AG04450 (cell line): ENCODE results near the gene PLA2G6. TPM values are rescaled to one million over a fixed set of nuclear protein-coding genes. Genes with fewer than 3 reads are reported as not detected.
A peak's percentile ranks its signal among the peaks of the same experiment; 100 is the strongest.
"Not testable (repeated sequence)": the region's sequence is repeated elsewhere in the genome, so short reads cannot be mapped to it uniquely, and the experiment has no call there.

ENCODE experiments used
- CTCF ChIA-PET: fragments of 300-600, 350-600 bp; formaldehyde crosslinking; extraction: SDS; loops from one replicate; lab custom pipeline; 2022; ENCODE audit warnings: antibody characterized with exemption, inconsistent platforms; lab: Charles Lee
- POLR2A ChIA-PET: fragments of 350-600 bp; formaldehyde crosslinking; extraction: SDS; loops from one replicate; lab custom pipeline; 2021; ENCODE audit warnings: antibody characterized with exemption, inconsistent platforms; lab: Yijun Ruan, JAX
- DNase-seq: peaks from one replicate; pipeline ENCODE4 v3.0.0-alpha.2; 2011; ENCODE audit warnings: low read depth, low spot score
- H3K27ac ChIP-seq: one replicate; pipeline ENCODE4 v1.5.1; 2012; ENCODE audit warnings: low read depth, low read length, control low read depth
- H3K27me3 ChIP-seq: one replicate; pipeline ENCODE4 v1.6.0; 2012; ENCODE audit warnings: low read length; ENCODE audit not compliant: control insufficient read depth, insufficient read depth
- H3K4me3 ChIP-seq: 2 replicates; pipeline ENCODE4 v1.5.1; 2011; ENCODE audit warnings: mild to moderate bottlenecking, low read depth, low read length, control low read depth
- H3K9me3 ChIP-seq: 2 replicates; pipeline ENCODE4 v1.5.1; 2012; ENCODE audit warnings: low read length; ENCODE audit not compliant: control insufficient read depth, insufficient read depth
- polyA plus RNA-seq: library from polyadenylated mRNA; depleted of rRNA; stranded (reverse); fragments of >200 nt; gene quantifications from 2 replicates; pipeline ENCODE4 v1.2.3, GENCODE V29; 2011
- TF ChIP-seq, protein P1 (sequence below): IDR thresholded peaks from 2 replicates; pipeline ENCODE4 v1.5.1; 2011; ENCODE audit warnings: low read depth, low read length, control low read depth, inconsistent platforms

Gene PLA2G6
- polyA plus RNA-seq, 1 experiment = 5.0 TPM

DNA sequence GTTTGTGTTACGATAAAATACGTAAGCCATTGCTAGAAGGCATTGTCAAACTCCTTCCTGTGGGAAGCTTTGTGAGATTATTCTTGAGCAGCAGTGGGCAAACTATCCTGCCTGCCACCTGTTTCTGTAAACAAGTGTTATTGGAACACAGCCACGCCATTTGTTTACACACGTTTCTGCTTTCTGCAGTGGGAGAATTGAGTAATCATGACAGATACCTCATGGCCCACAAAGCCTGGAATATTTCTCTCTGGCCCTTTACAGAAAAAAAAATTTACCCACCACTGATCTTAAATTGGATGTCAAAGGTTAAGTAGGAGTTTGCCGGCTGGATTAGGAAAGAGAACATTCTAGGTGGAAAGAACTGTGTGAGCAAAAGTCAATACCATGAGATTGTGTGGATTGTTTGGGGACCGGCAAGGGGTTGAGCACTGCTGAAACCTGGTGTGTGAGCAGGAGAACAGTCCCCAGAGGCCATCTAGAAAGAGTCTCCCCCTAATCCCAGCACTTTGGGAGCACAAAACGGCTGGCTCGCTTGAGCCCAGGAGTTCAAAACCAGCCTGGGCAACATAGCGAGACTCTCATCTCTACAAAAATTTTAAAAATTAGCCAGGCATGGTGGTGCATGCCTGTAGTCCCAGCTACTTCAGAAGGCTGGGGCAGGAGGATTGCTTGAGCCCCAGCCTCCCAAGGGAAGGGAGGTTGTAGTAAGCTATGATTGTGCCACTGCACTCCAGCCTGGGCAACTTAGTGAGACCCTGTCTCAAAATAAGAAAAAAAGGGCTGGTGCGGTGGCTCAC, 6.0 kb upstream of the PLA2G6 start:
- no peak overlapping the region for H3K27ac ChIP-seq
- no peaks in the 10 kb centered on the region for H3K9me3 ChIP-seq
- DNase-seq = no peak
- CTCF ChIA-PET = interaction anchor here (1.2 to 1.3 kb wide), 2 partner anchors 17 to 73 kb away, joined by 3 to 5 read pairs; no protein-coding TSS in a partner anchor
- TF ChIP-seq, protein P1, sequence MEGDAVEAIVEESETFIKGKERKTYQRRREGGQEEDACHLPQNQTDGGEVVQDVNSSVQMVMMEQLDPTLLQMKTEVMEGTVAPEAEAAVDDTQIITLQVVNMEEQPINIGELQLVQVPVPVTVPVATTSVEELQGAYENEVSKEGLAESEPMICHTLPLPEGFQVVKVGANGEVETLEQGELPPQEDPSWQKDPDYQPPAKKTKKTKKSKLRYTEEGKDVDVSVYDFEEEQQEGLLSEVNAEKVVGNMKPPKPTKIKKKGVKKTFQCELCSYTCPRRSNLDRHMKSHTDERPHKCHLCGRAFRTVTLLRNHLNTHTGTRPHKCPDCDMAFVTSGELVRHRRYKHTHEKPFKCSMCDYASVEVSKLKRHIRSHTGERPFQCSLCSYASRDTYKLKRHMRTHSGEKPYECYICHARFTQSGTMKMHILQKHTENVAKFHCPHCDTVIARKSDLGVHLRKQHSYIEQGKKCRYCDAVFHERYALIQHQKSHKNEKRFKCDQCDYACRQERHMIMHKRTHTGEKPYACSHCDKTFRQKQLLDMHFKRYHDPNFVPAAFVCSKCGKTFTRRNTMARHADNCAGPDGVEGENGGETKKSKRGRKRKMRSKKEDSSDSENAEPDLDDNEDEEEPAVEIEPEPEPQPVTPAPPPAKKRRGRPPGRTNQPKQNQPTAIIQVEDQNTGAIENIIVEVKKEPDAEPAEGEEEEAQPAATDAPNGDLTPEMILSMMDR = no peak
- no peaks in the 10 kb centered on the region for H3K27me3 ChIP-seq
- H3K4me3 ChIP-seq = no peak overlapping the region
- POLR2A ChIA-PET = interaction anchor here (0.6 kb wide), 1 partner anchor 14 kb away, joined by 3 read pairs; the partner anchor contains the start of gene MAFF

DNA sequence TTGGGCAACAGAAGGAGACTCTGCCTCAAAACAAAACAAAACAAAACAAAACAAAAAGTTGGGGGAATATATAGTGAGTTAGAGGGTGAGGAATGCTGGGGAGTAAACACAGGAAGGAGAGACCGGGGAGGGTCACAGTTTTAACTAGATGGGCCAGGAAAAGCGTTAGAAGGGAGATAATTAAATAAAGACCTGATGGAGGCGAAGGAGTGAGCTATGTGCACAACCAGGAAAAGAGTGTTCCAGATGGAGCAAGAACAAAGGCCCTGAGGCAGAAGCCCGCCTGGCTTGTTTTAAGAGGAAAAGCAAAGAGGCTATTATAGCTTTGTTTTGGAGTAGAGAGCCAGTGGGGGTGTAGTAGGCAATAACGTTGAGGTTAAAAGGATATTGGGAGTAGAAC, 4.8 kb upstream of the PLA2G6 start:
- no peak for DNase-seq
- no peak overlapping the region for H3K27ac ChIP-seq
- H3K27me3 ChIP-seq = no peaks in the 10 kb centered on the region
- no peaks in the 10 kb centered on the region for H3K9me3 ChIP-seq
- POLR2A ChIA-PET = interaction anchor here (0.8 kb wide), 1 partner anchor 15 kb away, joined by 3 read pairs; the partner anchor contains the start of gene MAFF
- H3K4me3 ChIP-seq = no peak overlapping the region
- CTCF ChIA-PET = interaction anchor here (1.3 kb wide), 1 partner anchor 72 kb away, joined by 5 read pairs; no protein-coding TSS in a partner anchor
- TF ChIP-seq, protein P1 = no peak

DNA sequence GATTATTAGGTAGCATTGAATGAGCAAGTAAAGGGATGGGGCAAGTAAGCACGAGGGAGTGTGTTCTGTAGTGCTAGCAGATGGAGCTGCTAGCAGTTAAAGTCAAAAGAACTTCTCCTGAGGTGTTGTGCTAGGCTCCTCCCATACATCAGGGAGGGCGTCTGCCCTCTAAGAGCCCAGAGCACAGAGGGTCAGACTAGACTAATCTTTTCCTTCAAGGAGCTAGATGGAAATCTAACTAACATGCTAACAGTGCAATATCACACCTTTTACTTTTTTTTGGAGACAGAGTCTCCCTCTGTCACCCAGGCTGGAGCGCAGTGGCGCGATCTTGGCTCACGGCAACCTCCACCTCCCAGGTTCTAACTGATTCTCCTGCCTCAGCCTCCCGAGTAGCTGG, 3.2 kb upstream of the PLA2G6 start:
- CTCF ChIA-PET = interaction anchor here (0.5 to 0.6 kb wide), 3 partner anchors 14 to 322 kb away, joined by 3 to 4 read pairs (median 3); no protein-coding TSS in a partner anchor
- Histone ChIP-seq H3K27me3 (no peaks in the 10 kb centered on the region), H3K9me3 (no peaks in the 10 kb centered on the region), H3K27ac (no peak overlapping the region), H3K4me3 (no peak overlapping the region)
- TF ChIP-seq, protein P1 = no peak
- DNase-seq = no peak
- POLR2A ChIA-PET = no interaction called here

DNA sequence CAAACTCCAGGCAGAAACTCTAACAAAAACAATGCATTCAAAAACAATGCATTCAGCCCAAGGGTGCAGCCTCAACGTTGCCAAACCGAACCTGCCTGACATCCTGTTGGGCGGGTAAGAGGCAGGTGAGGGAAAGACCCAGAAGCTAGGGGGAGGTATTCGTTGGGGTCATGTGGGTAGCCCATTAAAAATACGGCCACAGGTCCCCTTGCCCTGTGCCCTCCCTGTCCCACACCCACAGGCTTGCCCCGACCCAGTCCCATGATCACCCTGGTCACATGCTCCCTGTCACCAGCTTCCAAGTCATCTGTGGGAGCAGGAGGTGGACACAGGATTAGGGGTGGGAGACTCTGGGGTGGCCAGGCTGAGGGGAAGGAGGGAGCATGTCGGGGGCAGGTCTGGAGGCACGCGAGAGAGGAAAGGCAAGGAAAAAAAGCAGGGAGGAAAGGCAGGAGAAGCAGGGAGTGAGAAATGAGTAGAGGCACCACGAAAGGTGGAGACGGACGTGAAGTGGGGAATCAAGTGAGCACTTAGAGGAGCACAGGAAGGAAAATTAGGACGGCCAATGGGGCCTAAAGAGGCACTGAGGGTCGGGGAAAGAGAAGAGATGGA, 683 bp downstream of the PLA2G6 start:
- no peak for DNase-seq
- CTCF ChIA-PET = no interaction called here
- Histone ChIP-seq H3K27ac (peak overlapping the region; percentile 92), H3K9me3 (no peaks in the 10 kb centered on the region), H3K4me3 (peak overlapping the region; percentile 66), H3K27me3 (no peaks in the 10 kb centered on the region)
- TF ChIP-seq, protein P1 = no peak
- POLR2A ChIA-PET = no interaction called here

DNA sequence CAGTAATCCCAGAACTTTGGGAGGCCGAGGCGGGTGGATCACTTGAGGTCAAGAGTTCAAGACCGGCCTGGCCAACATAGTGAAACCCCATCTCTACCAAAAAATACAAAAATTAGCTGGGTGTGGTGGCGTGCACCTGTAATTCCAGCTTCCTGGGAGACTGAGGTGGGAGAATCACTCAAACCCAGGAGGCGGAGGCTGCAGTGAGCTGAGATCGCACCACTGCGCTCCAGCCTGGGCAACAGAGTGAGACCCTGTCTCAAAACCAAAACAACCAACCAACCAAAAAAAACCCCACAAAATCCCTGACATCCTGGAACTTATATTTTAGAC, 3.1 kb downstream of the PLA2G6 start:
- H3K27me3 ChIP-seq, DNase-seq, H3K4me3 ChIP-seq, H3K27ac ChIP-seq, H3K9me3 ChIP-seq, CTCF ChIA-PET: not testable (repeated sequence)
- POLR2A ChIA-PET = interaction anchor here (0.7 kb wide), 1 partner anchor 23 kb away, joined by 3 read pairs; the partner anchor contains the start of gene MAFF
